NK-92 (cell line): ENCODE data around the gene ACADVL.

Experiments
- DNase-seq: peaks from one replicate; lab custom pipeline; 2025; ENCODE audit not compliant: unreplicated experiment; lab: John Stamatoyannopoulos, UW

ACADVL gene

GRCh38 chr17:7250695-7251627, 31.2 kb downstream of the ACADVL start:
- no peak for DNase-seq

GRCh38 chr17:7251661-7252175, 32.0 kb downstream of the ACADVL start, which contains the start of gene CTDNEP1:
TSS of gene CTDNEP1 (minus strand) at chr17:7251734. CDS start at chr17:7251296, 438 bp downstream.
- peak; percentile 84 for DNase-seq

GRCh38 chr17:7252176-7253043, 32.7 kb downstream of the ACADVL start, which contains the start of gene ELP5:
TSS of gene ELP5 (plus strand) at chr17:7252215. CDS start at chr17:7252551, 336 bp downstream.
- peak; percentile 7 for DNase-seq

- DNase-seq, result no peak
These were observed 33.3 kb downstream of the ACADVL start for GRCh38 chr17:7253082-7253481.

GRCh38 chr17:7254511-7254910, 34.8 kb downstream of the ACADVL start:
- DNase-seq, result no peak

GRCh38 chr17:7256766-7257456, 37.2 kb downstream of the ACADVL start:
- DNase-seq, result no peak

- no peak for DNase-seq
These were observed 39.2 kb downstream of the ACADVL start for GRCh38 chr17:7258731-7259554.

GRCh38 chr17:7259555-7259889, 39.8 kb downstream of the ACADVL start:
- no peak for DNase-seq

GRCh38 chr17:7260151-7260550, 40.4 kb downstream of the ACADVL start:
- no peak for DNase-seq

GRCh38 chr17:7260651-7261378, 41.1 kb downstream of the ACADVL start:
- no peak for DNase-seq

- no peak for DNase-seq
These were observed 41.8 kb downstream of the ACADVL start for GRCh38 chr17:7261379-7262191.

GRCh38 chr17:7262192-7262934, 42.6 kb downstream of the ACADVL start, which contains the start of gene CLDN7:
TSS of gene CLDN7 (minus strand) at chr17:7262478. CDS start at chr17:7262043, 435 bp downstream.
- no peak for DNase-seq

GRCh38 chr17:7262935-7263800, 43.4 kb downstream of the ACADVL start:
- DNase-seq, result no peak

- no peak for DNase-seq
These were observed 44.0 kb downstream of the ACADVL start for GRCh38 chr17:7263801-7264078.

GRCh38 chr17:7266784-7267183, 47.0 kb downstream of the ACADVL start:
- DNase-seq, result no peak
